WTC11 (cell line): ENCODE results near the gene GPR160. TPM values are rescaled to one million over a fixed set of nuclear protein-coding genes. Genes with fewer than 3 reads are reported as not detected.

Experiments used
- ATAC-seq: fragments of 200-7000 bp; cut with Tn5 transposase; 2 replicates; pipeline ENCODE4 v1.10.0; 2021; ENCODE audit warnings: mild to moderate bottlenecking, moderate library complexity
- CTCF ChIA-PET: fragments of 300-600 bp; sonication (Branson Sonifier 250); formaldehyde crosslinking; loops from one replicate; lab custom pipeline; 2021; ENCODE audit warnings: antibody characterized with exemption; lab: Charles Lee
- POLR2A ChIA-PET: fragments of 350-600 bp; sonication (Branson Sonifier 250); formaldehyde crosslinking; loops from one replicate; lab custom pipeline; 2021; ENCODE audit warnings: antibody characterized with exemption; lab: Charles Lee
- DNase-seq: peaks from one replicate; pipeline ENCODE4 v3.0.0; 2021; ENCODE audit warnings: low spot score
- H3K27ac Mint-ChIP-seq: 2 replicates; pipeline ENCODE4 v1.8.0; 2021; ENCODE audit warnings: mixed read lengths
- H3K27me3 Mint-ChIP-seq: 2 replicates; pipeline ENCODE4 v1.8.0; 2021; ENCODE audit warnings: low read depth, mild to moderate bottlenecking, moderate library complexity, mixed read lengths
- H3K36me3 Mint-ChIP-seq: 2 replicates; pipeline ENCODE4 v1.8.0; 2021; ENCODE audit warnings: mixed read lengths
- H3K4me1 Mint-ChIP-seq: 2 replicates; pipeline ENCODE4 v1.8.0; 2022; ENCODE audit warnings: mixed read lengths
- H3K4me3 Mint-ChIP-seq: 2 replicates; pipeline ENCODE4 v1.8.0; 2021; ENCODE audit warnings: mild to moderate bottlenecking, moderate library complexity, mixed read lengths
- H3K9me3 Mint-ChIP-seq: 2 replicates; pipeline ENCODE4 v1.8.0; 2021; ENCODE audit warnings: mixed read lengths
- ARID4B ChIP-seq: sonication (generic); formaldehyde crosslinking; IDR thresholded peaks from 2 replicates; pipeline ENCODE4 v1.8.0; 2023; ENCODE audit warnings: missing genetic modification reagents, mild to moderate bottlenecking, borderline replicate concordance
- ATF2 ChIP-seq: sonication (generic); formaldehyde crosslinking; IDR thresholded peaks from 2 replicates; pipeline ENCODE4 v1.8.1; 2022; ENCODE audit warnings: low read depth, missing genetic modification reagents, borderline replicate concordance
- ATF3 ChIP-seq: sonication (generic); formaldehyde crosslinking; conservative IDR thresholded peaks from 2 replicates; pipeline ENCODE4 v1.8.1; 2022; ENCODE audit warnings: mild to moderate bottlenecking, missing genetic modification reagents
- CBFB ChIP-seq: sonication (generic); formaldehyde crosslinking; IDR thresholded peaks from 2 replicates; pipeline ENCODE4 v1.8.1; 2022; ENCODE audit warnings: mild to moderate bottlenecking, low read depth, missing genetic modification reagents
- CREM ChIP-seq: sonication (generic); formaldehyde crosslinking; IDR thresholded peaks from 2 replicates; pipeline ENCODE4 v1.8.1; 2022; ENCODE audit warnings: mild to moderate bottlenecking, missing genetic modification reagents, moderate library complexity
- E2F5 ChIP-seq: sonication (generic); formaldehyde crosslinking; IDR thresholded peaks from 2 replicates; pipeline ENCODE4 v1.8.1; 2022; ENCODE audit warnings: mild to moderate bottlenecking, moderate library complexity, missing genetic modification reagents
- ESRRA ChIP-seq: sonication (generic); formaldehyde crosslinking; IDR thresholded peaks from 2 replicates; pipeline ENCODE4 v1.8.1; 2022; ENCODE audit warnings: mild to moderate bottlenecking, missing genetic modification reagents, borderline replicate concordance
- FOXJ3 ChIP-seq: sonication (generic); formaldehyde crosslinking; IDR thresholded peaks from 2 replicates; pipeline ENCODE4 v1.9.0; 2021; ENCODE audit warnings: missing genetic modification reagents, mild to moderate bottlenecking, borderline replicate concordance
- FOXP1 ChIP-seq: sonication (generic); formaldehyde crosslinking; IDR thresholded peaks from 2 replicates; pipeline ENCODE4 v1.8.0; 2022; ENCODE audit warnings: missing genetic modification reagents, mild to moderate bottlenecking, moderate library complexity, borderline replicate concordance
- GABPB1 ChIP-seq: sonication (generic); formaldehyde crosslinking; IDR thresholded peaks from 2 replicates; pipeline ENCODE4 v1.8.1; 2023; ENCODE audit warnings: mild to moderate bottlenecking, missing genetic modification reagents
- IRF1 ChIP-seq: sonication (generic); formaldehyde crosslinking; IDR thresholded peaks from 2 replicates; pipeline ENCODE4 v1.8.0; 2023; ENCODE audit warnings: missing genetic modification reagents
- JAZF1 ChIP-seq: fragments of 250-450 bp; sonication (Bioruptor Pico); IDR thresholded peaks from 2 replicates; pipeline ENCODE4 v1.9.0; 2021; ENCODE audit warnings: moderate library complexity, mild to moderate bottlenecking, inconsistent platforms
- JUN ChIP-seq: sonication (generic); formaldehyde crosslinking; IDR thresholded peaks from 2 replicates; pipeline ENCODE4 v1.8.0; 2023; ENCODE audit warnings: mild to moderate bottlenecking, missing genetic modification reagents
- MLX ChIP-seq: sonication (generic); formaldehyde crosslinking; IDR thresholded peaks from 2 replicates; pipeline ENCODE4 v1.8.1; 2023; ENCODE audit warnings: mild to moderate bottlenecking, missing genetic modification reagents, moderate library complexity
- NFYB ChIP-seq: sonication (generic); formaldehyde crosslinking; conservative IDR thresholded peaks from 2 replicates; pipeline ENCODE4 v1.8.0; 2022; ENCODE audit warnings: low read depth, missing genetic modification reagents
- NR2C2 ChIP-seq: sonication (generic); formaldehyde crosslinking; IDR thresholded peaks from 2 replicates; pipeline ENCODE4 v1.8.0; 2022; ENCODE audit warnings: mild to moderate bottlenecking, missing genetic modification reagents
- PRDM15 ChIP-seq: sonication (generic); formaldehyde crosslinking; IDR thresholded peaks from 2 replicates; pipeline ENCODE4 v1.8.0; 2022; ENCODE audit warnings: missing genetic modification reagents
- PRRX2 ChIP-seq: fragments of 250-450 bp; sonication (Bioruptor Pico); IDR thresholded peaks from 2 replicates; pipeline ENCODE4 v1.8.0; 2021; ENCODE audit warnings: mild to moderate bottlenecking
- RORB ChIP-seq: fragments of 250-450 bp; sonication (Bioruptor Pico); IDR thresholded peaks from 2 replicates; pipeline ENCODE4 v1.9.0; 2021; ENCODE audit warnings: mild to moderate bottlenecking
- ZBTB21 ChIP-seq: sonication (generic); formaldehyde crosslinking; IDR thresholded peaks from 2 replicates; pipeline ENCODE4 v1.8.1; 2023; ENCODE audit warnings: mild to moderate bottlenecking, missing genetic modification reagents, borderline replicate concordance
- ZNF138 ChIP-seq: sonication (generic); formaldehyde crosslinking; conservative IDR thresholded peaks from 2 replicates; pipeline ENCODE4 v1.8.1; 2022; ENCODE audit warnings: mild to moderate bottlenecking, moderate library complexity, missing genetic modification reagents
- ZNF263 ChIP-seq: sonication (generic); formaldehyde crosslinking; IDR thresholded peaks from 2 replicates; pipeline ENCODE4 v1.8.1; 2022; ENCODE audit warnings: low read depth, mild to moderate bottlenecking, moderate library complexity, missing genetic modification reagents
- total RNA-seq: library from RNA; stranded (reverse); gene quantifications from 3 replicates; pipeline ENCODE4 v1.2.3, GENCODE V29; 2021

Gene GPR160
- total RNA-seq, 1 experiment from 2014 or later = 28.9 TPM

- TF ChIP-seq ARID4B (CRISPR knock-in tag) (no peak), E2F5 (CRISPR knock-in tag) (no peak), NR2C2 (CRISPR knock-in tag) (no peak), PRRX2 (CRISPR knock-in tag) (no peak)
- TF ChIP-seq, all 79 proteins: peak for 0
Measured at GRCh38 chr3:170077361-170077760, 39.6 kb downstream of the GPR160 start (continued).

GRCh38 chr3:170078620-170079281, 41.0 kb downstream of the GPR160 start:
- Mint-ChIP-seq H3K4me3 (no peak overlapping the region), H3K36me3 (peaks cover 13% of the 10 kb centered on the region), H3K4me1 (peaks cover 8% of the 10 kb centered on the region), H3K9me3 (no peaks in the 10 kb centered on the region), H3K27me3 (no peaks in the 10 kb centered on the region; the same call in 1 of the 2 replicates), H3K27ac (peak overlapping the region; percentile 13)
- ChIA-PET CTCF (interaction anchor here (0.5 to 4.3 kb wide), 34 partner anchors 9 to 391 kb away, joined by 3 to 38 read pairs (median 4); partner anchors contain the start of gene GPR160), POLR2A (interaction anchor here (0.5 kb wide), 1 partner anchor 34 kb away, joined by 6 read pairs; no protein-coding TSS in a partner anchor)
- ATAC-seq (peak; percentile 84), DNase-seq (peak; percentile 23)
- no peak for TF ChIP-seq CBFB (CRISPR knock-in tag)
- no peak for TF ChIP-seq NFYB (CRISPR knock-in tag)
- TF ChIP-seq RORB = no peak
- TF ChIP-seq JAZF1 = no peak
- TF ChIP-seq GABPB1 = no peak
- no peak for TF ChIP-seq ZNF138 (CRISPR knock-in tag)
- no peak for TF ChIP-seq CREM
- TF ChIP-seq PRDM15 (CRISPR knock-in tag) = no peak
- no peak for TF ChIP-seq JUN (CRISPR knock-in tag)
- no peak for TF ChIP-seq MLX (CRISPR knock-in tag)
- no peak for TF ChIP-seq ATF2 (CRISPR knock-in tag)
- no peak for TF ChIP-seq IRF1
- TF ChIP-seq FOXJ3 (CRISPR knock-in tag) = no peak
- TF ChIP-seq ESRRA (CRISPR knock-in tag) = no peak; the same call in 1 of the 2 replicates
- TF ChIP-seq ATF3 (CRISPR knock-in tag) = no peak
- no peak for TF ChIP-seq PRRX2 (CRISPR knock-in tag)
- TF ChIP-seq ZNF263 (CRISPR knock-in tag) = no peak
- TF ChIP-seq FOXP1 (CRISPR knock-in tag) = no peak
- no peak for TF ChIP-seq ZBTB21 (CRISPR knock-in tag)
